ENCODE measurements around the gene TRIP10. TPM values are rescaled to one million over a fixed set of nuclear protein-coding genes. Genes with fewer than 3 reads are reported as not detected.

TRIP10 gene
- total and polyA plus RNA-seq, 2 donors (not counting 1 experiment from before 2014, with no cell fraction given), result 32.3 to 35.3 TPM

- DNase-seq (ENCODE audit: low read depth in 2 of 2), result no peak
- no peak overlapping the region for H3K4me2 ChIP-seq (ENCODE audit: extremely low read depth, insufficient read depth, low read length)
- no peak overlapping the region for H2AFZ ChIP-seq (ENCODE audit: low read length)
- no peaks in the 10 kb centered on the region for H3K79me2 ChIP-seq (ENCODE audit: control insufficient read depth, insufficient read depth, low read length)
- no peaks in the 10 kb centered on the region for H3K36me3 ChIP-seq (ENCODE audit: control insufficient read depth, insufficient read depth, low read length)
- no peak overlapping the region for H3K9ac ChIP-seq (ENCODE audit: insufficient read depth, low read length)
- TF ChIP-seq EZH2 (IDR thresholded peaks at IDR 0.05; ENCODE audit: low read length, missing control alignments) (no peak), CTCF (conservative IDR thresholded peaks at IDR 0.05 in 1 of 2, IDR thresholded peaks at IDR 0.05 in 1 of 2; ENCODE audit: low read depth in 1 of 2, low read length in 2 of 2) (no peak)
- no peaks in the 10 kb centered on the region for H3K27me3 ChIP-seq (ENCODE audit: control insufficient read depth, insufficient read depth, low read length)
- H3K27ac ChIP-seq (ENCODE audit: insufficient read depth, low read length), result no peak overlapping the region
- H3K4me3 ChIP-seq (replicated peaks in 1 of 4; ENCODE audit: control extremely low read depth in 1 of 4, insufficient read depth in 1 of 4, low read depth in 3 of 4, low read length in 4 of 4), result no peak overlapping the region
- no peaks in the 10 kb centered on the region for H3K4me1 ChIP-seq (ENCODE audit: control insufficient read depth, extremely low read depth, insufficient read depth, low read length)
- no peaks in the 10 kb centered on the region for H3K9me3 ChIP-seq (ENCODE audit: control insufficient read depth, insufficient read depth, low read depth, low read length)
- H4K20me1 ChIP-seq (ENCODE audit: control insufficient read depth, extremely low read depth, insufficient read depth, low read length), result no peaks in the 10 kb centered on the region
These were observed 39.5 kb upstream of the TRIP10 start for GRCh38 chr19:6699935-6700334.

DNA sequence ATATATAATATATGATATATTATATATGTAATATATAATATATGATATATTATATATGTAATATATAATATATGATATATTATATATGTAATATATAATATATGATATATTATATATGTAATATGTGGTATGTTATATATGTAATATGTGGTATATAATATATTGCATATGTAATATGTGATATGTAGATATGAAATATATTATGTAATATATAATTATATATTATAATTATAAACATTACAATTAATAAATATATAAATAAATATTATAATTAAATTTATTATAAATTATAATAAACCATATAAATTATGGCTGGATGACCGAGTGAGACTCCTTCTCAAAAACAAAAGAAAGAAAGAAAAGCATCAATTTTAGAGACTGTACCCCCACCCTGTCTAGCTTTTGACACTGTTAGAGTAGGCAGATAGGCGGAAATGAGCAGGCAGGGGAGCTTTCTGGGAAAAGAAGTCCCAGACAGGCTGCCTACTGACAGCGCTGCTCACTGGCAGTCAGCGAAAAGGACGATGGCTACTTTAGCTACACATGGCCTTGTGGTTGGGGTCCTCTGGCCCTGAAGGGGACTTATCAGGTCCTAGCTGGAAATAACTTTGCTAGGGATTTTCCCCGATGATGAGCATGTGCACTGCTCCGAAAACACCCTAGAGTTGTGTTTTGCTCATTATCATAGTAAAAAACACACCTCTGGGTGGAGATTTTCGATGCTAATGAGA, 38.7 kb upstream of the TRIP10 start:
- no peaks in the 10 kb centered on the region for H3K4me1 ChIP-seq (ENCODE audit: control insufficient read depth, extremely low read depth, insufficient read depth, low read length)
- no peaks in the 10 kb centered on the region for H3K27me3 ChIP-seq (ENCODE audit: control insufficient read depth, insufficient read depth, low read length)
- TF ChIP-seq CTCF (conservative IDR thresholded peaks at IDR 0.05 in 1 of 2, IDR thresholded peaks at IDR 0.05 in 1 of 2; ENCODE audit: low read depth in 1 of 2, low read length in 2 of 2), result no peak
- TF ChIP-seq EZH2 (IDR thresholded peaks at IDR 0.05; ENCODE audit: low read length, missing control alignments), result no peak
- H3K4me3 ChIP-seq (replicated peaks in 1 of 4; ENCODE audit: control extremely low read depth in 1 of 4, insufficient read depth in 1 of 4, low read depth in 3 of 4, low read length in 4 of 4), result no peak overlapping the region
- no peaks in the 10 kb centered on the region for H3K9me3 ChIP-seq (ENCODE audit: control insufficient read depth, insufficient read depth, low read depth, low read length)
- no peaks in the 10 kb centered on the region for H3K79me2 ChIP-seq (ENCODE audit: control insufficient read depth, insufficient read depth, low read length)
- H3K9ac ChIP-seq (ENCODE audit: insufficient read depth, low read length), result no peak overlapping the region
- H3K27ac ChIP-seq (ENCODE audit: insufficient read depth, low read length), result no peak overlapping the region
- H3K36me3 ChIP-seq (ENCODE audit: control insufficient read depth, insufficient read depth, low read length), result no peaks in the 10 kb centered on the region
- no peak overlapping the region for H2AFZ ChIP-seq (ENCODE audit: low read length)
- DNase-seq (ENCODE audit: low read depth in 2 of 2), result no peak
- H4K20me1 ChIP-seq (ENCODE audit: control insufficient read depth, extremely low read depth, insufficient read depth, low read length), result no peaks in the 10 kb centered on the region
- no peak overlapping the region for H3K4me2 ChIP-seq (ENCODE audit: extremely low read depth, insufficient read depth, low read length)

DNA sequence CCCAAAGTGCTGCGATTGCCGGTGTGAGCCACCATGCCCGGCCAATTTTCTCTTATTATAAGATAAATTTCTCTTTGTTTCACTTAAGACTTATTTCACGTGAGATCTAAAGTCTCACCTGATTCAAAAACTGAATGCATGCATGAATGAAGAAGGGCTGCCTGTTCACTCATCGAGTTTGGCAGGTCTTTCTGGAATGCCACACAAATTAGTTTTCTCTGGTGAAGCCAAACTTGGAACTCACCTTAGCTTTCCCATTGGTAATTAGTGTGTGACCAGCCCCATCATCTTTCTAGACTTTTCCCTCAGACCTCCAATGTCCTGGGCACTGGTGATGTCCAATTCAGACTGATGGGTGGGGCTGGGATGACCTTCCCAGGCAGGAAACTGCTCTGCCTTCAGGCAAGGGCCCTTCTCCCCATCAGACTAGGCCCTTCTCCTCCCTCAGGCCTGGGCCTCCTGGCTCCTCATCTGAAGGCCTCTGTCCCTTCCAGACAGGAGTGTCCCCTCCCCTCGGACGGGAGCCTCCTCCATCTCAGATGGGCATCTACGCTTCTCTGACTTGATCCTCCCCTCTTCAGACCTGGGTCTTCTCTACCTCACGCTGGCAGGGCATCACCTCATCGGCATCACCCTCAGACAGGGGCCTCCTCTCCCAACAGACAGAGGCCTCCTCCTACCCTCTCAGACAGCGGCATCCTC, 33.4 kb upstream of the TRIP10 start:
- no peak overlapping the region for H3K9ac ChIP-seq (ENCODE audit: insufficient read depth, low read length)
- no peaks in the 10 kb centered on the region for H3K79me2 ChIP-seq (ENCODE audit: control insufficient read depth, insufficient read depth, low read length)
- TF ChIP-seq CTCF (conservative IDR thresholded peaks at IDR 0.05 in 1 of 2, IDR thresholded peaks at IDR 0.05 in 1 of 2; ENCODE audit: low read depth in 1 of 2, low read length in 2 of 2), result no peak
- no peak for TF ChIP-seq EZH2 (IDR thresholded peaks at IDR 0.05; ENCODE audit: low read length, missing control alignments)
- no peaks in the 10 kb centered on the region for H4K20me1 ChIP-seq (ENCODE audit: control insufficient read depth, extremely low read depth, insufficient read depth, low read length)
- H3K9me3 ChIP-seq (ENCODE audit: control insufficient read depth, insufficient read depth, low read depth, low read length), result no peaks in the 10 kb centered on the region
- H3K36me3 ChIP-seq (ENCODE audit: control insufficient read depth, insufficient read depth, low read length), result no peaks in the 10 kb centered on the region
- H2AFZ ChIP-seq (ENCODE audit: low read length), result no peak overlapping the region
- no peak overlapping the region for H3K27ac ChIP-seq (ENCODE audit: insufficient read depth, low read length)
- no peak overlapping the region for H3K4me3 ChIP-seq (replicated peaks in 1 of 4; ENCODE audit: control extremely low read depth in 1 of 4, insufficient read depth in 1 of 4, low read depth in 3 of 4, low read length in 4 of 4)
- H3K27me3 ChIP-seq (ENCODE audit: control insufficient read depth, insufficient read depth, low read length), result no peaks in the 10 kb centered on the region
- H3K4me2 ChIP-seq (ENCODE audit: extremely low read depth, insufficient read depth, low read length), result no peak overlapping the region
- no peak for DNase-seq (ENCODE audit: low read depth in 2 of 2)
- H3K4me1 ChIP-seq (ENCODE audit: control insufficient read depth, extremely low read depth, insufficient read depth, low read length), result no peaks in the 10 kb centered on the region

All from fibroblast of lung (primary cell).